GM21423 (cell line): ENCODE measurements around the gene THEM4.
"Not testable (repeated sequence)": the region's sequence is repeated elsewhere in the genome, so short reads cannot be mapped to it uniquely, and the experiment has no call there.

Experiments used
- ATAC-seq: cut with Tn5 transposase; IDR thresholded peaks from one replicate; pipeline ENCODE4 v1.9.1; 2021; ENCODE audit warnings: mild to moderate bottlenecking, moderate library complexity; ENCODE audit not compliant: unreplicated experiment

The THEM4 gene

GRCh38 chr1:151897991-151898431 lies 11.3 kb downstream of the THEM4 start:
- no peak for ATAC-seq

GRCh38 chr1:151893176-151893924 lies 16.0 kb downstream of the THEM4 start:
- ATAC-seq: no peak

- ATAC-seq: no peak
Measured at GRCh38 chr1:151892190-151892589, 17.1 kb downstream of the THEM4 start.

DNA sequence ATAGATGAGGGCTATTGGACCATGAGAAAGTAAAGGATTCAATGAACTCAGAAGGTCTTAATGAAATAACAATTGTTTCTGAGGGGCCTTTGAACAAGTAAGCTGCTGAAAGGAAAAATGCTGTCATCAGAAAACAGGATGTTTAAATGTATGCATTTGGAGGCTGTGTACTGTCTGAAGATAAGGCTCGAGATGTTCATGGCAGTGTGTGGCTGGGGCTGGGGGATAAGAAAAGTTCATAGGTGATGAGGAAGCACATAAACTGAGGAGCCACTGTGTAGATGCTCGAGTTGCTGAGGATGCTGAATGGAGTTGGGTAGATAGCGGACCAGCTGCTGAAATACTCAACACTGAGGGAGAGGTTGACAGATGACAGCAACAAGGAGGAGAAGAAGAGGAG lies 17.8 kb downstream of the THEM4 start:
- no peak for ATAC-seq

DNA sequence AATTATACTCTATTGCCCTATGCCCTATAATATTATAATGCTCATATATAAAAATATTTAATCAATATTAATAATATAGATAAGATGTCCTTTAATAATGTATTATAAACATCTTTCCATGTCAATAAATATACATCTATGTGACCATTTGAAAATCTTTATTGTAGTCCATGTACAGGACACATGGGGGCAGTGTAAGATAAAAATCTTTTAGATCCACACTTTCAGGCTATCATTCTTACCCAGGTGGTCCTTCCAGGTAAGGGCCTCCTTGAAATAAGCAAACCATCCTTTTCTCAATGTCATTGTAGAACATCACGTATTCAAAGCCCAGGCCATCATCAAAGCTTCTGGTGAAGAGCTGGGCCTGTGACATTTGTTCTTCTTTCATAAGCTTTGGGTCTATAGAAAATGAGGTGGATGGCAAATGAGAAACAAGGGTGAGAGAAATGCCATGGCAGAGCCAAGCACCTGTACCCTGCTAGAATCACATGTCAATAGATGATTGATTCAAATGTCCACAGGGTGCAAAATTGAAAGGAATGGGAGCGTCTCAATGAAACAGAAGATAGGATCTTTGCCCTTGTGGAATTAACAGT lies 20.2 kb downstream of the THEM4 start:
- ATAC-seq: no peak

DNA sequence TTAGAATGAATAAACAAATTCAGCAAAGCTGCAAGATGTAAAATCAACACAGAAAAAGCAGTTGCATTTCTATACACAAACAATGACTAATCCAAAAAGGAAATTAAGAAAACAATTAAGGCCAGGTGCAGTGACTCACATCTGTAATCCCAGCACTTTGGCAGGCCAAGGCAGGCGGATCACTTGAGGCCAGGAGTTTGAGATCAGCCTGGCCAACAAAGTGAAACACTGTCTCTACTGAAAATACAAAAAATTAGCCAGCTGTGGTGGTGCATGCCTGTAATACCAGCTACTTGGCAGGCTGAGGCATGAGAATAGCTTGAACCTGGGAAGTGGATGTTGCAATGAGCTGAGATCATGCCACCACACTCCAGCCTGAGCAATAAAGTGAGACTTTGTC lies 22.3 kb downstream of the THEM4 start:
- ATAC-seq: no peak

DNA sequence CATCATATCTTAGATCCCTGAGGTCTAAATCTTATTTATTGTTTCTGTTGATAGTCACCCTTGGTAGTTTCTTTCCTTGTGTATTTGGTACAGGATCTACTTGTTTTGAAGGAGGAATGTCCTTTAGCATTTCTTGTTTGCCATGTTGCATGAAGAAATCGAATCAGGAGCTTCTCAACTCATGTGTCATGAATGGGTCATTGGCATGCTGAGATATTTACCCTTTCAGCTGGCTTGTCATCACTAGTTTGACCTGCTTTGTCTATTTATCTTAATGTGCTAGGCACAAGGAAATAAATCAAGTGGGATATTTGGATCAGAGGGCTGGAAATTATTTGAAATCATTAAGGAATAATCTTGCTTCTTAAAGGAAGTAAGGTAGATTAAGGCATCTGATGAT lies 23.8 kb downstream of the THEM4 start:
- ATAC-seq: no peak

- ATAC-seq: not testable (repeated sequence)
Measured at GRCh38 chr1:151884879-151885278, 24.4 kb downstream of the THEM4 start.

DNA sequence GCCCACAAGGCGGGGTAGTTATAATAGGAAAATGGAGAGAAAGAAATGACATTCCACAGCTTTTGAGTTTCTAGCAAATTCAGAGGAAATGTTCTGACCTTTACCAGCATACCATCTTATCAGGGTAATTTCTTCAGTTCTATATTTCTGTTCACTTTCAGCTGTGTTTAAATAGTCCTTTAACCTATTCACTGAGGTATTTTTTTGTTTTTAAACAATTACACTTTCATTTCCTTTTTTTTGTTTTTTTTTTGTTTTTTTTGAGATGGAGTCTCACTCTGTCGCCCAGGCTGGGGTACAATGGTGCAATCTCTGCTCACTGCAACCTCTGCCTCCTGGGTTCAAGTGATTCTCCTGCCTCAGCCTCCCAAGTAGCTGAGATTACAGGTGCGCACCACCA lies 24.9 kb downstream of the THEM4 start:
- not testable (repeated sequence) for ATAC-seq

DNA sequence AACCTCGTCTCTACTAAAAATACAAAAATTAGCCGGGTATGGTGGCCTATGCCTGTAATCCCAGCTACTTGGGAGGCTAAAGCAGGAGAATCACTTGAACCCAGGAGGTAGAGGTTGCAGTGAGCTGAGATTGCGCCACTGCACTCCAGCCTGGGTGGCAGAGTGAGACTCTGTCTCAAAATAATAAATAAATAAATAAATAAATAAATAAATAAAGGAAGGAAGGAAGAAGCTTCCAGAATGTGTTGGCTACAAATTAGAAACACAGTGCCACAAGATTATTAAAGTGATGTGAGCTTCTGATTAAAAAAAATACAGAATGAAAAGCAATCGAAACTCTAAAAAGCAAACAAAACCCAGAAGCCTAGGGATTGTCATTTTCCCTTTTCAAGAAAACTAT lies 25.4 kb downstream of the THEM4 start:
- ATAC-seq: not testable (repeated sequence)

DNA sequence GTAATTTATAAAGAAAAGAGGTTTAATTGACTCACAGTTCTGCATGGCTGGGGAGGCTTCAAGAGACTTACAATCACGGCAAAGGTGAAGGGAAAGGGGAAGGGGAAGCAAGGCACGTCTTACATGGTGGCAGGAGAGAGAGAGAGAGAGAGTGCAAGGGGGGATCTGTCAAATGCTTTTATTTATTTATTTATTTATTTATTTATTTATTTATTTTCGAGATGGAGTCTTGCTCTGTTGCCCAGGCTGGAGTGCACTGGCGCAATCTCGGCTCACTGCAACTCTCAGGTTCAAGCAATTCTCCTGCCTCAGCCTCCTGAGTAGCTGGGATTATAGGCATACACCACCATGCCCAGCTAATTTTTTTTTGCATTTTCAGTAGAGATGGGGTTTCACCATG lies 26.4 kb downstream of the THEM4 start:
- not testable (repeated sequence) for ATAC-seq

- no peak for ATAC-seq
Measured at GRCh38 chr1:151882466-151882865, 26.8 kb downstream of the THEM4 start.

DNA sequence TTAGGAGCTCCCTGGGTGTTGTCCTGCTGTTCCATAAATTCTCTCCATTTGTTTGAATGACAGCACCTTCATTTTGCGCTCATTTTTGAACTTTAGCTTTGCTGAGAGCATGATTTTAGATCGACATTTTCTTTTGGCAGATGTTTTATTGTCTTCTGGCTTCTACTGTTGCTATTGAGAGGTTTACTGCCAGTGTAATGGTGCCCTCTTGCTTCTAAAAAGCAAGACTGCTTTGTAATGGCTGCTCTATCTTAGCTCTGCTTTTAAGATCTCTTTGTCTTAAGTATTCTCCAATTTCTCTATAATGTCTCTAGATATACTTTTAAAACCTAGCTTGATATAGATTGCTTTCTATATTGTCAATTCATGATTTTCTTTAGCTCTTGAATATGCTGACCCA lies 27.8 kb downstream of the THEM4 start:
- ATAC-seq: no peak

- no peak for ATAC-seq
Measured at GRCh38 chr1:151875419-151876097, 33.8 kb downstream of the THEM4 start.

GRCh38 chr1:151872776-151873175 lies 36.5 kb downstream of the THEM4 start:
- ATAC-seq: not testable (repeated sequence)

DNA sequence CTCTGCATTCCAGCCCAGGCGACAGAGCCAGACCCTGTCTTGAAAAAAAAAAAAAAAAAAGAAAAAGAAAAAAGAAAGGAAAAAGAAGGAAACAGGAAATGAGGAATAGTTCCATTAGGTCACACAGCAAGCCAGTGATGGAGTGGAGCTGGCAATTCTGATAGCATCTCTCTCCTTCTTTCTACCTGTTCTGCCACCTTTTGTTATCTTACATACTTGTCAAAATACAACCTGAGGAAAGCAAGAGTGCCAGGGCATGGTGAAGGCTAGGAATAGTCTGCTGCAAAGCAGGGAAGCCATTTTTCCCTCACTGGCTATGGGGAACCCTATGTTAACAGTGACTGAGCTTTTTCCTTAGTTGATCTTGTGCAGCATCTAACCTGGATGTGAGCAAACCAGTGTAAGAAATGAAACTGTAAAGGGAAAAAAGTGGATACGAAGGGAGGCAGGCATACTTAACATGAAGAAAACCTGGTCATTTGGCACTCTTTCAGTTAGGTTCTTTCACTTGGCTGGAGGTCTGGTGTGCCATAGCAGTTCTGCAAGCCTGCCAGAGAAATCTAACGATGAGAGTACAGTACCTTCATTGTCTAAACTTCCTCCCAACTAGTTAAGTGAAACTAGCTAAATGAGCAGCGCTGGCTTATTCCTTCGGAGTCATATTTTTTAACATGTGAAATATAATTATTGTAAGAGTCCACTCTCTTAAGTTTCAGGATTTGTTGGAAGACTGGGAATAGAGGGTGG lies 37.9 kb downstream of the THEM4 start:
- no peak for ATAC-seq

DNA sequence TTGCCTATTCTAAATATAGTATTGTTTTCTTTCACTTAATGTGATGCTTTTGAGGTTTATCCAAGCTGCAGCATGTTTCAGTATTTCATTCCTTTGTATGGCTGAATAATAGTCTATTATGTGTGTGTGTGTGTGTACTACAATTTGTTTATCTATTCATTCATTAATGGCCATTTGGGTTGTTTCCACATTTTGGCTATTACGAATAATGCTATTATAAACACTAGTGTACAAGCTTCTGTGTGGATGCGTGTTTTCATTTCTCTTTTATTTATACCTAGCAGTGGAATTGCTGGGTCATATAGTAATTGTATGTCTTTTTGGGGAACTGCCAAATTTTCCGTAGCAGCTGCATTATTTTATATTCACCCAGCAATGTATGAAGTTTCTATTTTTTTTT lies 40.8 kb downstream of the THEM4 start:
- no peak for ATAC-seq

DNA sequence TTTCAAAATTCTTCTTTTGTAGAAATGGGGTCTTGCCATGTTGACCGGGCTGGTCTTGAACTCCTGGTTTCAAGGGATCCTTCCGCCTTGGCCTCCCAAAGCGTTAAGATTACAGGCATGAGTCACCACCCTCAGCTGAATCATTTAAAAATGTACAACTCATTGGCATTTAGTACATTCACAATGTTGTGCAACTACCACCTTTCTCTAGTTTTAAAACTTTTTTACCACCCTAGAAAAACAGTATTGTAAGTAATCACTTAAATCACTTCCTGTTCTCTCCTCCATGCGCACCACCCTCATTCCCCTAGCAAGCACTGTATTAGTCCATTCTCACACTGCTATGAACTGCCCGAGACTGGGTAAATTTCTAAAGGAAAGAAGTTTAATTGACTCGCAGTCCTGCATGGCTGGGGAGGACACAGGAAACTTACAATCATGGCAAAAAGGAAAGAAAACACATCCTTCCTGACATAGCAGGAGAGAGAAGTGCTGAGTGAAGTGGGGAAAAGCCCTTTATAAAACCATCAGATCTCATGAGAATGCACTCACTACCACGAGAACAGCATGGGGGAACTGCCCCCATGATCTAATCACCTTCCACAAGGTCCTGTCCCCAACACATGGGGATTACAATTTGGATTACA lies 41.4 kb downstream of the THEM4 start:
- ATAC-seq: no peak

DNA sequence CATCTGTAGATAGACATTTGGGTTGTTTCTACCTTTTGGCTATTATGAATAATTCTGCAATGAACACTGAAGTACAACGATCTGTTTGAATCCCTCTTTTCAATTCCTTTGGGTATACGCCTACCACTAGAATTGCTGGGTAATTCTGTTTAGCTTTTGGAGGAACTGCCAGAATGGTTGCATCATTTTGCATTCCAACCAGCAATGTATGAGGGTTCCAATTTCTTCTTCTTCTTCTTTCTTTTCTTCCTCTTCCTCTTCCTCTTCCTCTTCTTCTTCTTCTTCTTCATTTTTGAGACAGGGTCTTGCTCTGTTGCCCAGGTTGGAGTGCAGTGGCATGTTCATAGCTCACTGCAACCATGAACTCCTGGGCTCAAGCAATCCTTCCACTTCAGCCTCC lies 42.0 kb downstream of the THEM4 start:
- no peak for ATAC-seq

DNA sequence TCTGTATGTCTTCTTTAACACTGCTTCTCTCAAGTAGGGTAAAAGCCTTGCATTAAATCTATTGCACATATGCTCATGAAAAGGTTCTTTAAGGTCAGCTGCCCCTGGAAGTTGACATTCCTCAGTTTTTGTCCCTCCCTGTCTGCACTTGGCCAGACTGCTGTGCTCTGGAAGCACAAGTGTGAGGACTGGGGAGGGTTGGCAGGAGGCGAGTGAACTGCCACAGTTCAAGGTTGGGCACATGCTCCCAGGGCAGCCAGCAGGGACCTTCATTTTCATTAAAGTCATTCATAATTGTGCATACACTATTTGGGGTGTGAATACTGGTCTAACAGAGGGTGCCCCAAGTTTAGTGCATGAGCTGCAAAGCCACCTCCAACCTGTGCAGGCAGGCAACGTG lies 44.9 kb downstream of the THEM4 start:
- no peak for ATAC-seq

DNA sequence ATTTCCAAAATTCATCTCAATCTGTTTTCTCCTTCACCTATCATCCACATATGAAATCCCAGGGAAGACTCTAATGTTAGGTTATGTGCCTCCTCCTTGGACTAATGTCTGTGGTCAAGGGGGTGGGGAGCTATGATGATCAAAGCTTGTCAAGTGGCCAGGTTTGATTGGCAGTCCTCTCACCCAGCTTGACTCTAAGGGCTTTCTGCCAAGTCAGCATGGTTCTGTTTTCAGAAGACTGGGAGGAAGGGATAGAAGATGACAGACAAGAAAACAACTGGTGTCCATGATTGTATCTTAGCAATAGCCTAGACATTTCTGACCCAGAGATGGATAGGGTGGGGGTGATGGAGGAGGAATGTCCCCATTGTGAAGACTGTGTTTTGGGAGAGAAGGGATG lies 46.7 kb downstream of the THEM4 start:
- no peak for ATAC-seq
